Measurements from ENCODE around the gene AGFG1.
A peak's percentile ranks its signal among the peaks of the same experiment; 100 is the strongest.

DNA sequence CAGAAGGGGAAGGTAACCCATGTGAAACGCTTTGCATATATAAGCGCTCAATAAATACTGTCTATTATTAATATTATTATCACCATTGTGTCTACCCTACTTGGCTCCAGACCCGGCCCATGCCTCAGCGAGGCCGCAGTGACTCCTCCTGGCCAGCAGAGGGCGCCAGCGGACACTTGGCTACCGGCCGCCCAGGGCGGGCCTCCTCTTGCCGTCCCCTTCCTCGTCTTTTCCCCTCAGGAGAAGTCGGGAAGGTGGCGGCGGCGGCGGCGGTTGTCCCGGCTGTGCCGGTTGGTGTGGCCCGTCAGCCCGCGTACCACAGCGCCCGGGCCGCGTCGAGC is at the start of gene AGFG1:
- TF ChIP-seq, protein P1, sequence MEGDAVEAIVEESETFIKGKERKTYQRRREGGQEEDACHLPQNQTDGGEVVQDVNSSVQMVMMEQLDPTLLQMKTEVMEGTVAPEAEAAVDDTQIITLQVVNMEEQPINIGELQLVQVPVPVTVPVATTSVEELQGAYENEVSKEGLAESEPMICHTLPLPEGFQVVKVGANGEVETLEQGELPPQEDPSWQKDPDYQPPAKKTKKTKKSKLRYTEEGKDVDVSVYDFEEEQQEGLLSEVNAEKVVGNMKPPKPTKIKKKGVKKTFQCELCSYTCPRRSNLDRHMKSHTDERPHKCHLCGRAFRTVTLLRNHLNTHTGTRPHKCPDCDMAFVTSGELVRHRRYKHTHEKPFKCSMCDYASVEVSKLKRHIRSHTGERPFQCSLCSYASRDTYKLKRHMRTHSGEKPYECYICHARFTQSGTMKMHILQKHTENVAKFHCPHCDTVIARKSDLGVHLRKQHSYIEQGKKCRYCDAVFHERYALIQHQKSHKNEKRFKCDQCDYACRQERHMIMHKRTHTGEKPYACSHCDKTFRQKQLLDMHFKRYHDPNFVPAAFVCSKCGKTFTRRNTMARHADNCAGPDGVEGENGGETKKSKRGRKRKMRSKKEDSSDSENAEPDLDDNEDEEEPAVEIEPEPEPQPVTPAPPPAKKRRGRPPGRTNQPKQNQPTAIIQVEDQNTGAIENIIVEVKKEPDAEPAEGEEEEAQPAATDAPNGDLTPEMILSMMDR (IDR thresholded peaks at IDR 0.05): peak; percentile 87 to 99 (median 97)
- peak in 1 of 2 donors; percentile 84 for TF ChIP-seq POLR2A (IDR thresholded peaks at IDR 0.05)
